Measurements from ENCODE around the gene HPSE2.
"Not testable (repeated sequence)": the region's sequence is repeated elsewhere in the genome, so short reads cannot be mapped to it uniquely, and the experiment has no call there.

GRCh38 chr10:99247893-99248292 is 12.2 kb upstream of the HPSE2 start:
- TF ChIP-seq, protein P1, sequence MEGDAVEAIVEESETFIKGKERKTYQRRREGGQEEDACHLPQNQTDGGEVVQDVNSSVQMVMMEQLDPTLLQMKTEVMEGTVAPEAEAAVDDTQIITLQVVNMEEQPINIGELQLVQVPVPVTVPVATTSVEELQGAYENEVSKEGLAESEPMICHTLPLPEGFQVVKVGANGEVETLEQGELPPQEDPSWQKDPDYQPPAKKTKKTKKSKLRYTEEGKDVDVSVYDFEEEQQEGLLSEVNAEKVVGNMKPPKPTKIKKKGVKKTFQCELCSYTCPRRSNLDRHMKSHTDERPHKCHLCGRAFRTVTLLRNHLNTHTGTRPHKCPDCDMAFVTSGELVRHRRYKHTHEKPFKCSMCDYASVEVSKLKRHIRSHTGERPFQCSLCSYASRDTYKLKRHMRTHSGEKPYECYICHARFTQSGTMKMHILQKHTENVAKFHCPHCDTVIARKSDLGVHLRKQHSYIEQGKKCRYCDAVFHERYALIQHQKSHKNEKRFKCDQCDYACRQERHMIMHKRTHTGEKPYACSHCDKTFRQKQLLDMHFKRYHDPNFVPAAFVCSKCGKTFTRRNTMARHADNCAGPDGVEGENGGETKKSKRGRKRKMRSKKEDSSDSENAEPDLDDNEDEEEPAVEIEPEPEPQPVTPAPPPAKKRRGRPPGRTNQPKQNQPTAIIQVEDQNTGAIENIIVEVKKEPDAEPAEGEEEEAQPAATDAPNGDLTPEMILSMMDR (IDR thresholded peaks at IDR 0.05; ENCODE audit: low read depth, low read length, missing input control): not testable (repeated sequence)
- not testable (repeated sequence) for TF ChIP-seq TAF1 (conservative IDR thresholded peaks at IDR 0.05); RAD21 (IDR thresholded peaks at IDR 0.05); JUND (IDR thresholded peaks at IDR 0.05); MAX (IDR thresholded peaks at IDR 0.05); GABPA (IDR thresholded peaks at IDR 0.05 in 1 of 2, conservative IDR thresholded peaks at IDR 0.05 in 1 of 2)
- TF ChIP-seq, protein P2, sequence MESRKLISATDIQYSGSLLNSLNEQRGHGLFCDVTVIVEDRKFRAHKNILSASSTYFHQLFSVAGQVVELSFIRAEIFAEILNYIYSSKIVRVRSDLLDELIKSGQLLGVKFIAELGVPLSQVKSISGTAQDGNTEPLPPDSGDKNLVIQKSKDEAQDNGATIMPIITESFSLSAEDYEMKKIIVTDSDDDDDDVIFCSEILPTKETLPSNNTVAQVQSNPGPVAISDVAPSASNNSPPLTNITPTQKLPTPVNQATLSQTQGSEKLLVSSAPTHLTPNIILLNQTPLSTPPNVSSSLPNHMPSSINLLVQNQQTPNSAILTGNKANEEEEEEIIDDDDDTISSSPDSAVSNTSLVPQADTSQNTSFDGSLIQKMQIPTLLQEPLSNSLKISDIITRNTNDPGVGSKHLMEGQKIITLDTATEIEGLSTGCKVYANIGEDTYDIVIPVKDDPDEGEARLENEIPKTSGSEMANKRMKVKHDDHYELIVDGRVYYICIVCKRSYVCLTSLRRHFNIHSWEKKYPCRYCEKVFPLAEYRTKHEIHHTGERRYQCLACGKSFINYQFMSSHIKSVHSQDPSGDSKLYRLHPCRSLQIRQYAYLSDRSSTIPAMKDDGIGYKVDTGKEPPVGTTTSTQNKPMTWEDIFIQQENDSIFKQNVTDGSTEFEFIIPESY (IDR thresholded peaks at IDR 0.05): not testable (repeated sequence)
